A673 (cell line): ENCODE results near the gene ECE1. TPM values are rescaled to one million over a fixed set of nuclear protein-coding genes. Genes with fewer than 3 reads are reported as not detected.
A peak's percentile ranks its signal among the peaks of the same experiment; 100 is the strongest.
"Not testable (repeated sequence)": the region's sequence is repeated elsewhere in the genome, so short reads cannot be mapped to it uniquely, and the experiment has no call there.

Experiments
- BruUV-seq: library from RNA; stranded (reverse); fragments of 400-500 nt; replicated peaks from 2 replicates; lab custom pipeline; 2021; lab: Mats Ljungman, UMichigan
- CTCF ChIA-PET: fragments of 300-600 bp; sonication (Branson Sonifier 250); formaldehyde crosslinking; loops from one replicate; lab custom pipeline; 2022; ENCODE audit warnings: antibody characterized with exemption; lab: Charles Lee
- POLR2A ChIA-PET: fragments of 300-600 bp; sonication (Branson Sonifier 250); formaldehyde crosslinking; loops from one replicate; lab custom pipeline; 2022; ENCODE audit warnings: antibody characterized with exemption; ENCODE audit not compliant: low non-redundant PET; lab: Charles Lee
- DNase-seq: peaks from one replicate; pipeline ENCODE4 v3.0.0-alpha.2; 2015; ENCODE audit warnings: low spot score
- H3K27ac ChIP-seq: fragments of 200-600 bp; sonication (generic); 2 replicates; pipeline ENCODE4 v1.5.1; 2016; ENCODE audit warnings: mixed run types, low read depth, mild to moderate bottlenecking, mixed read lengths, antibody characterized with exemption, low read length; ENCODE audit not compliant: poor library complexity, severe bottlenecking
- H3K27me3 ChIP-seq: fragments of 200-600 bp; sonication (generic); replicated peaks from 2 replicates; pipeline ENCODE4 v1.6.1; 2017; ENCODE audit warnings: mixed run types, low read depth, mild to moderate bottlenecking, mixed read lengths, antibody characterized with exemption, low read length; ENCODE audit not compliant: insufficient read depth, poor library complexity
- H3K36me3 ChIP-seq: fragments of 200-600 bp; sonication (generic); 2 replicates; pipeline ENCODE4 v1.6.1; 2016; ENCODE audit warnings: mixed run types, mild to moderate bottlenecking, mixed read lengths, antibody characterized with exemption, low read length; ENCODE audit not compliant: insufficient read depth, poor library complexity, severe bottlenecking
- H3K4me1 ChIP-seq: fragments of 200-600 bp; sonication (generic); 2 replicates; pipeline ENCODE4 v1.6.1; 2017; ENCODE audit warnings: mixed run types, mild to moderate bottlenecking, mixed read lengths, antibody characterized with exemption, low read length; ENCODE audit not compliant: insufficient read depth, poor library complexity, severe bottlenecking
- H3K4me3 ChIP-seq: fragments of 200-600 bp; sonication (generic); 2 replicates; pipeline ENCODE4 v1.5.1; 2016; ENCODE audit warnings: low read depth, mixed run types, mild to moderate bottlenecking, mixed read lengths, low read length; ENCODE audit not compliant: poor library complexity, severe bottlenecking
- H3K9me3 ChIP-seq: fragments of 200-600 bp; sonication (generic); 2 replicates; pipeline ENCODE4 v1.6.1; 2016; ENCODE audit warnings: mixed run types, low read depth, mild to moderate bottlenecking, mixed read lengths, antibody characterized with exemption, low read length; ENCODE audit not compliant: poor library complexity, severe bottlenecking
- CTCF ChIP-seq: fragments of 300-800, 200-600 bp; sonication (generic); conservative IDR thresholded peaks from 2 replicates; pipeline ENCODE4 v1.5.1; 2017; ENCODE audit warnings: low read depth, mild to moderate bottlenecking, antibody characterized with exemption, low read length, moderate library complexity, mixed read lengths
- EZH2 ChIP-seq: fragments of 200-600 bp; sonication (generic); IDR thresholded peaks from 2 replicates; pipeline ENCODE4 v1.6.1; 2017; ENCODE audit warnings: borderline replicate concordance, low read depth, mild to moderate bottlenecking, mixed read lengths, antibody characterized with exemption, low read length; ENCODE audit not compliant: poor library complexity, severe bottlenecking
- intact Hi-C: fragments of 100-400 bp; cut with micrococcal nuclease; formaldehyde crosslinking; loops from one replicate; pipeline ENCODE4 v1.10.0; 2022; ENCODE audit not compliant: unreplicated experiment
- total RNA-seq: library from RNA; stranded (reverse); gene quantifications from 2 replicates; pipeline ENCODE4 v1.2.3, GENCODE V29; 2021

Gene ECE1
- total RNA-seq, 1 experiment from 2014 or later, result 31.5 TPM

GRCh38 chr1:21289127-21289526 is 1.1 kb downstream of the ECE1 start:
- H3K4me3 ChIP-seq, result peak overlapping the region; percentile 53
- CTCF ChIA-PET, result no interaction called here
- POLR2A ChIA-PET, result no interaction called here

GRCh38 chr1:21287905-21288514 is 2.3 kb downstream of the ECE1 start:
- H3K36me3 ChIP-seq, result no peaks in the 10 kb centered on the region
- no peaks in the 10 kb centered on the region for H3K9me3 ChIP-seq
- no peak for DNase-seq
- ChIA-PET CTCF (no interaction called here), POLR2A (no interaction called here)
- no peak overlapping the region for H3K27ac ChIP-seq
- no peak overlapping the region for H3K4me3 ChIP-seq
- TSS peak; percentile 26 for BruUV-seq
- no peaks in the 10 kb centered on the region for H3K27me3 ChIP-seq
- intact Hi-C loops, result no loop called here
- H3K4me1 ChIP-seq, result peaks cover 11% of the 10 kb centered on the region
- no peak for TF ChIP-seq CTCF
- no peak for TF ChIP-seq EZH2

More at GRCh38 chr1:21289127-21289526, 1.1 kb downstream of the ECE1 start:
- TF ChIP-seq CTCF (no peak), EZH2 (no peak)
- Histone ChIP-seq H3K4me1 (peaks cover 11% of the 10 kb centered on the region), H3K9me3 (no peaks in the 10 kb centered on the region), H3K27ac (no peak overlapping the region), H3K27me3 (no peaks in the 10 kb centered on the region), H3K36me3 (no peaks in the 10 kb centered on the region)
- no peak for DNase-seq
- intact Hi-C loops, result no loop called here
- no TSS peak for BruUV-seq

- H3K4me3 ChIP-seq, H3K9me3 ChIP-seq, intact Hi-C loops, H3K27me3 ChIP-seq, H3K4me1 ChIP-seq, H3K36me3 ChIP-seq, H3K27ac ChIP-seq, DNase-seq, BruUV-seq, POLR2A ChIA-PET: not testable (repeated sequence)
- CTCF ChIA-PET, result interaction anchor here (0.9 kb wide), 1 partner anchor 15 kb away, joined by 3 read pairs; no protein-coding TSS in a partner anchor
These were observed 4.9 kb downstream of the ECE1 start for GRCh38 chr1:21285386-21285785.

- Histone ChIP-seq H3K27ac (no peak overlapping the region), H3K4me1 (peaks cover 7% of the 10 kb centered on the region), H3K27me3 (no peaks in the 10 kb centered on the region), H3K9me3 (no peaks in the 10 kb centered on the region), H3K36me3 (no peaks in the 10 kb centered on the region), H3K4me3 (no peak overlapping the region)
- no TSS peak for BruUV-seq
- ChIA-PET CTCF (no interaction called here), POLR2A (no interaction called here)
- no peak for DNase-seq
- TF ChIP-seq EZH2 (no peak), CTCF (no peak)
- intact Hi-C loops, result no loop called here
These were observed 5.2 kb downstream of the ECE1 start for GRCh38 chr1:21285055-21285372.
